GM18502 (cell line): ENCODE data around the gene SMAP1.

ENCODE experiments used
- ATAC-seq: cut with Tn5 transposase; IDR thresholded peaks from one replicate; pipeline ENCODE4 v1.9.1; 2021; ENCODE audit warnings: mild to moderate bottlenecking; ENCODE audit not compliant: unreplicated experiment, poor library complexity

The SMAP1 gene

GRCh38 chr6:70667711-70668498 is at the start of gene SMAP1:
TSS of gene SMAP1 (plus strand) at chr6:70667883. CDS start at chr6:70668024, 141 bp downstream.
- peak; percentile 87 for ATAC-seq

DNA sequence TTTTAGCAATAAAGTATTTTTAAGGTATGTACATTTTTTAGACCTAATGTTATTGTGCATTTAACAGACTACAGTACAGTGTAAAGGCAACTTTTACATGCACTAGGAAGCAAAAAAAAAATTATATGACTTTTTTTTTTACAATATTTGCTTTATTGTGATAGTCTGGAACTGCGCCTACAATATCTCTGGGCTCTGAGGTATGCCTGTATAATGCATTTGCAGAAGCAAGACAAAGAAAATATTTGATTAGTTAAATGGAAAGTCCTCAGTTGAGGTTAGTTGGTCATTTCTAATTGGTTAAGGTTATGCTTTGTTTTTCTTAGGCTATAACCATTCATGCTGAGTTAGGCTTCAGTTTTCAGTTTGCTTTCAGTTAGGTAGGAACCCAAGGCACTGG is 46.9 kb upstream of the SMAP1 start:
- no peak for ATAC-seq

- no peak for ATAC-seq
These were observed 45.2 kb upstream of the SMAP1 start for GRCh38 chr6:70622461-70622860.

DNA sequence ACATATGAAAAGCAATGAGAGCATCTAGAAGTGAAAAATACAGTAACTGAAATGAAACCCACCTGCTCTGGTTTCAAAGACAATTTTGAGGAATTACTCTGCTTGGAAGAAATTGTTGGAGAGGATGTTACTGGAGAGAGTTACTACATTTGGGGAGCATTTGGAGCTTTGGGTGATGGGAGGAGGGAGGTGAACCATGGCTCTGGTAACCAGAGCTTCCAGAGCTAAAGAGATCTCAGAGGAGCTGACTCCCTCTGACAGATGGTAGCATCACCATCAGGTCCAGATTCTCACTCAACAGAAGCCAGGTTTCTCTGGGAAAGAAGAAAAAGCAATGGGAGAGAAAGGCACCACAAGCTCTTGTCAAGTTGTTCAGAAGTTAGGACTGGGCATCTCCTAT is 42.2 kb upstream of the SMAP1 start:
- ATAC-seq: no peak

- no peak for ATAC-seq
These were observed 40.0 kb upstream of the SMAP1 start for GRCh38 chr6:70627500-70628254.

DNA sequence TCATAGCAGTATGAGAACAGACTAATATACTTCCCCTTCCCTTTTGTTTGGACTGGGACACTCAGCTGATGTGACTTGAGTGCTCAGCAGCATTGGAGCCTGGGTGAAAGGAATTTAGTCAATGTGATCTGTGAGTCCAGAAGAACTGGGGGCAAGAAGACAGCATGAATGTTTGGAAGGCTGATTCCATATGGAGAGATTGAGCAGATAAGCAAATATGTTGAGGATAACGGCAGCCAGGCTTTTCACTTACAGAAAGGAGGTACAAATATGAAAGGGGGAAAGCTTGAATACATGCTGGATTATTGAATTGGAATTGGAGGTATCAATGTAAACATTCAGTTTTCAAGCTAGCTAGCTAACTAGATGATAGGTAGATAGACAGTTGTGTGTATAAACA is 37.8 kb upstream of the SMAP1 start:
- ATAC-seq: no peak

- no peak for ATAC-seq
These were observed 33.8 kb upstream of the SMAP1 start for GRCh38 chr6:70633870-70634269.

DNA sequence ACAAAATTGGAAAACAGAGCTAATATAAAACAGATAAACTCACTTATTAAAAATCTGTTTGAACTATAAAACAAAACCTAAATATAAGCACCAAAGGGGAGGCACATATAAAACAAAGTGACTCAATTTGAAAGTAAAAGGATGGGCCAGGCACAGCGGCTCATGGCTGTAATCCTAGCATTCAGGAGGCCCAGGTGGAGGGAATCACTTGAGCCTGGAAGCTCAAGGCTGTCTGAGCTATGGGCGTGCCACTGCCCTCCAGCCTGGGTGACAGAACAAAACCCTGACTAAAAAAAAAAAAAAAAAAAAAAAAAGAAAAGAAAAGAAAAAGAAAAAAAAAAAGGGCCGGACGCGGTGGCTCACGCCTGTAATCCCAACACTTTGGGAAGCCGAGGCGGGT is 31.1 kb upstream of the SMAP1 start:
- no peak for ATAC-seq

GRCh38 chr6:70638468-70638867 is 29.2 kb upstream of the SMAP1 start:
- ATAC-seq: no peak

DNA sequence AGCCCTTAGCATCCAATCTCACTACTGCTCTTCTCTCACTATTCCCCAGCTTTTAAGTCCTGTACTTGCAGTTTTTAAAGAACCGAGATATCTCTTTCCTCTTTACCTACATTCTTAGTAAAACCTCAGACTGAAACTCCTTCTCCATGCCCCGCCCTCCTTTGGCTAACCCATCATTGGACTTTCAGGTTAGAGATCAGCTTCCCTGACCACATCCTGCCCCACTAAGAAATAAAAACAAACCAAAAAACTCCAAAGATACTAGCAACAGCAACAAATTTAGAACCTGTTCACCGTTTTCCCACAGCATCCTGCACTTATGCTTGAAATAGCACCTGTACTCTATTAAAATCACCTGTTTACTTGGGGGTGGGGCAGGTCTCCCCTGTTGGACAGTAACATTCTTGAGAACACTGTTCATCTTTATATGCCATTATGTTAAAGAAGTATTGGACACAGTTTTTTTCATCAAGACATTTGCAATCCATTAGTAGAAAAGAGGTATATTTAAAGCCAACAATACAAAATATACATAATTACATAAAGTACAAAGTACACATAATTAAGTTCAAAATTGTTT is 16.3 kb upstream of the SMAP1 start:
- ATAC-seq: peak; percentile 92

GRCh38 chr6:70652216-70652615 is 15.5 kb upstream of the SMAP1 start:
- ATAC-seq: no peak

- ATAC-seq: peak; percentile 61
These were observed 10.0 kb upstream of the SMAP1 start for GRCh38 chr6:70657706-70658105.

DNA sequence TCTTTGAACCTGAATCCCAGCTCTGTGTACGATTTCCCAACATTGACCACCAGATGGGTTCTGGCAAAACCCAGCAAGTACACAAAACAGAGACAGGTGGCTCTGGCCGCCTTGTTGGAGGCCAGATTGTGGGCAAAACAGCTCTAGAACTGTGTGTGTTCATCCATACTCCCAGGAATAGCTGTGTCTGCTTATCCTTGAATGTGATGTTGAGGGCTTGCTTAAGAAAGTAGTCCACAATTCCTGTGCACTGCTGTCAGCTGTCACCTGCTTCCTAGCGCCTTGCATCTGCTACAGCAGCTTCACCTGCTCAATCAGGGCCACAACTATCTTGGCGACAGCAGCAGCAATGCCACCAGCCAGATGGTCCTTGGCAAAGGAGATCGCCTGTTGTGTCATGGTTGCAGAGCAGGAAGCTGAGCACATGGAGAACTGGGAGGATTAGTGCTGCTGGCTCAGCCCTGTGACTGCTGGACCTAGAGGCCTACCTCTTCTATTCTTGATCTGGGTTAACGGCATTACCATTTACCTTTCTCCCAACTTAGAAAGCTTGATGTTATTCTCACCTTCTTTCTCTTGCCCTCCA is 3.7 kb upstream of the SMAP1 start:
- ATAC-seq: no peak

- ATAC-seq: no peak
These were observed 977 bp upstream of the SMAP1 start for GRCh38 chr6:70666706-70667105.

DNA sequence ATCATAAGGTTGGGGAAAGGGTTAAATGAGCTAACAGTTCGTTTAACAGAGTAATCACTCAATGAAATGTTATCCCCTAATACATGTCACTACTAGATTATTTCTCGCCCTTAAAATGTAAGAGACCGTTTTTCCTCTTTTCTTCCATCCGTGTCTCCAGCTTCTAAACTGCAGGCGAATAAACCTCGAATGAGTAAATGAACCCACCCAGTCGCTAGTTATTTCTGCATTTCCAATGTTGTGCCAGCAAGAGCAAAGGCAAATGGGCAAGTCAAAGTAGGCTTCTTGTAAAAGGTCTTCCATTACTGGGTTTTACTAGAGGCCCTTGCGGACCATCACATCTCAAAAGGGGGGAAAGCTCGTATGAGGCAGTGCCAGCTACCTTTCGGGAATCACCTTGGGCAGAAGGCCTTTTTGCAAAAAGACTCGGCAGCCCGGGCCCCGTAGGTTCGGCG is 400 bp upstream of the SMAP1 start:
- ATAC-seq: no peak

GRCh38 chr6:70668499-70668812 is 773 bp downstream of the SMAP1 start:
- ATAC-seq: no peak

- ATAC-seq: no peak
These were observed 1.4 kb downstream of the SMAP1 start for GRCh38 chr6:70669133-70669532.

- ATAC-seq: no peak
These were observed 4.9 kb downstream of the SMAP1 start for GRCh38 chr6:70672549-70672948.

- no peak for ATAC-seq
These were observed 5.4 kb downstream of the SMAP1 start for GRCh38 chr6:70673054-70673453.

- no peak for ATAC-seq
These were observed 5.9 kb downstream of the SMAP1 start for GRCh38 chr6:70673601-70674000.

DNA sequence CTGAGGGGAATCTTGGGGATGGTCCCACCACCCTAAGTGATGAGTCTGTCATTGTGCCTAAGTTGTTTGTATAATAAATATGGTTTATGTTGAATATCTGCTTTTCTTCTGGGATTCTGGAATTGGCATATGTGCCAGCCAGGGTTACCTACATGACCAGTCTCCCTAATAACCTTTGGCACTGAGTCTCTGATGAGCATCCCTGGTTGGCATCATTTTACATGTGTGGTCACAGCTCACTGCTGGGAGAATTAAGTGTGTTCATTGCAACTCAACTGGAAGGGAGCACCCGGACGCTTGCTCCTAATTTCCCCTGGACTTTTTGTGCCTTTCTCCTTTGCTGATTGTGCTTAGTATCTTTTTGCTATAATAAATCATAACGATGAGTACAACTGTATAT is 8.1 kb downstream of the SMAP1 start:
- ATAC-seq: no peak
